A172 (cell line): ENCODE results near the gene SRSF2. TPM values are rescaled to one million over a fixed set of nuclear protein-coding genes. Genes with fewer than 3 reads are reported as not detected.
"Not testable (repeated sequence)": the region's sequence is repeated elsewhere in the genome, so short reads cannot be mapped to it uniquely, and the experiment has no call there.

ENCODE experiments used
- DNase-seq: peaks from one replicate; pipeline ENCODE4 v3.0.0-alpha.2; 2015; ENCODE audit warnings: low spot score
- total RNA-seq: library from RNA; depleted of rRNA; stranded (reverse); fragments of >200 nt; shearing (Covaris generic); gene quantifications from 2 replicates; pipeline ENCODE4 v1.2.3, GENCODE V29; 2014

SRSF2 gene
- total RNA-seq, 1 experiment from 2014 or later: 420 TPM

DNA sequence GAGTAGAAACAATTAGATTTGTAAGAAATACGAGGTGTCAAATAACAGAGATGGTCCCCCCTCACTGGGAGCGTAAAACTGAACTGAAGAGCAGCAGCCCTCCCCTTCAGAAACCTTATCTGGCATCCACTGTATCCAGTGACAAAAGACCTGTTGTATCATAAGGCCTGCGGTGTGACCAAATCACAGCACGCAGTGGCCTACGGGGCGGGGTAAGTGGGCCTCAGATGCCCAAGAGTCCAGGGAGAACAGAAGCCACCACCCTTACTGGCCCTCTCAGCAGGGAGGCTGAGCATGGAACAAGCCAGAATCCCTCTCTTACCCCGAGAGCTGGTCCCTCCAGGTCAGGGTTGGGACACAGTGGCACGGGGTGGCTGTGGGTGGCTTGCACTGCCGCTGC is 16.2 kb downstream of the SRSF2 start:
- no peak for DNase-seq

DNA sequence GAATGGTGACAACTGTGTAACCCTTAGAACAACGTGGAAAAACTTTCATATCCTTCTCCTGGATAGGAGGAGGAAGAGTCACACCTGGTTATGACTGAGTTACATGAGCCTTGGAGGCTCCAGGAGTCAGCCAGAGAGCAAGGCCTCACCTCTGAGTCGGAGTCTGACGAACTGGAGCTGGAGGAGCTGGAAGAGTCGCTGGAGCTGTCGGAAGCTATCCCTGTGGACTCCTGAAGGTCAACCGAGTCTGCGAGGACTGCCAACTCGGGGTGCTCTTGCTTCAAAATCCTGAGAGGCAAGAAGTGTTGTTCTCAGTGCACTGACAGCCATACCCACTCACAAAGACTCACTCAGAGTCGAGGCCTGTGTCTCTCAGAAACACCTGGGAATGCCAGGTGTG is 16.9 kb downstream of the SRSF2 start:
- no peak for DNase-seq

DNA sequence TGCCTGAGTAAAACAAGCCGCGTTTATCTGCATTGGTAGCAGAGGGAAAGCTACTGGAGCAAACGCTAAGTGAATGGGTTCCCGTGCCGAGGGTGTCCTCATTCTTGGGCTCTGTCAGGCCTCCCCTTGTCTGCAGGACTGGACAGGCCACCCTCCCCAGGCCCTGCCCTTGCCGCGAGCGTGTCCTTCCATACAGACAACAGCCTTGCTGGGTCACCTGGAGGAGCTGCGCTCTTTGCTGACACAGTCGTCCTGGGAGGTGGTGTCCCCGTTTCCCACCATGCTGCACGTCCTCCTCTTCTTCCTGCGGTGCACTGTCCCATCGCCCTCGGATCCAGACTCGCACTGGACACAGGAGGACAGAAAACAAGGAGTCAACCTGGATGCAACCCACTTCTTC is 18.6 kb downstream of the SRSF2 start:
- DNase-seq: no peak

DNA sequence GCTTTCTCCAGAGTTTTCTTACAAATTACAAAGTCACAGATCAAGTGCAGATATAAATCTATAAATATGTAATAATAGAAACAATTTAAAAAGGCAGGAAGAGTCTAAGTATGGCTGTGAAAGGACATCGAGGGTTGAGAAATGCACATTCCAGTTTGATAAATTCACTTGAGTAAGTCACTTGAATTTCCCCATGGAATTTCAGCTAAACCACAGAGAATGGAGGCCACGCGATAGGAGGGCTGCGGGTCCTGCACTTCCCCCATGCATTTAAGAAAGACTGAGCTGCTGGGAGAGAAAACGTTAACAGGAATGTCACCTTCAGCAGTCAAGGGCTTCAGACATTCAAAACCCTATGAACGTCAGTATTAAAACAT is 20.3 kb downstream of the SRSF2 start:
- peak; percentile 80 for DNase-seq

DNA sequence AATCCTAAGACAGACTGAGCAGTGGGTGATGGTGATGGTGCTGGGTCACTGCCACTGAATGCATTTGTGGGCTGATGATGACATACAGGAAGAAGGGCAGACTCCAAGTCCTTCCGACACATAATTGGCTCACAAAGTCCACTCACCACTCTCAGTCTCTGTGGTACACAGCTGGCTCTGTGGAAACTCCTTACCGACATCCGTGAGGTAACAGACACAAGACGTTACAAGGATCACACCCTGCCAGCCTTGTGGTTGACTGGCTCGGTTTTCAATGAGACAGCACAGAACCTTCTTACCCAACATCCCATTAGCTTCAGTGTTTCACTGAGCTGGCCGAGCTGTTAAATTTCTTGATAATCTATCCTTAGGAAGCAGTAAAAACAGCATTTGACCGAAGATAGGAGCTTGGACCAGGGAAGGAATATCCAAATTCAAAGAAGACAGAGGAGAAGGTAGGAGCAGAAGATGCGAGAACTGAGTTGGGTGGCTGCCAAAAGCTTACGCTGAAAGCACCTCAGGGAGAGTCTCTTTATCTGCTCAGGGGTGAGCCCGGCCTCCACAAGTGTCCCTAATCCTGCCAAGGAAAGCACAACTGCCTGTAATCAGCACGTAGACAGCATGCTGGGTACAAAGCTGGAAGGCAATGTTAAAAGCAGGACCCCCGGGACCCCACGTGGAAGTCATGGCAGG is 20.8 kb downstream of the SRSF2 start:
- peak; percentile 99 for DNase-seq

DNA sequence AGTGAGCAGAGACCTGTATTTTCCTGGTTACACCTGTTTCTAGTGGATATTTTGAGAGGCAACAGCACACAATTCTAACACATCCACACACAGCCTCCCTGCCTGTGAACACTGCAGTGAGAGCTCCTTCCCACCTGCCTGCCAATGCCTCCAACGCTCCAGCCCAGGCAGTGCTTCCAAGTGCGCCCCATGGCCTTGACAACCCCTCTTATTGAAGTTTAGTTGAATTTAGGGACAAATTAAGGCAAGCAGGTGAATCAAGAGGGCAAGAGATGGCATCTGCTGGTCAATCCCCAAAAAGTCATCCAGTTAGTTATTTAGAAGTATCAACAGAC is 21.7 kb downstream of the SRSF2 start:
- DNase-seq: no peak

DNA sequence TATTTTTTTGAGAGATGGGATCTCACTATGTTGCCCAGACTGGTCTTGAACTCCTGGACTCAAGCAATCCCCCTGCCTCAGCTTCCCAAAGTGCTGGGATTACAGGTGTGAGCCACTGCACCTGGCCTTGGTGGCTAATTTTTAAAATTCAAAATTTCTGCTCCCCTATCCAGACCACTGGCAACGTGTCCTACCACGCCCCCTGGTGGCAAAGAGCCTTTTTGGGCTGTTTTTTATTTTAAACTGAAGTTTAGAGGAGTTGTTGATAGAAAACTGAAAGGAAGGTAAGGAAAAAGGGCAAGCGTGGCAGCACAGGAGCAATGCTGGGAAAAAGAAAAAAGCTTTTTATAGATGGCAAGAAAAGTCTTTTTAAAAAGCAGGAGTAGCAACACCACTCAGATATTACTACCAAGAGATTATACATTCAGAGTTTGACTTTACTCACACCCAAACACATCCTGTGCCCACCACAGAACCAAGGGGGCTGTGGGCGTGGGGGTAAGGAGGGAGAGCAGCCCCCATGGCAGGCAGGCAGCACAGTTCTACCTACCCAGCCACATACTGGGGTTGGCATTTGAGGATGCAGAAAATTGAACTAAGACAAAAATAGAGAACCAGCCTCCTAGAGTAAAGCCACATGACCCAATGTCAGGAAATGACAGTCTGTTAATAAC is 22.2 kb downstream of the SRSF2 start:
- peak; percentile 52 for DNase-seq

DNA sequence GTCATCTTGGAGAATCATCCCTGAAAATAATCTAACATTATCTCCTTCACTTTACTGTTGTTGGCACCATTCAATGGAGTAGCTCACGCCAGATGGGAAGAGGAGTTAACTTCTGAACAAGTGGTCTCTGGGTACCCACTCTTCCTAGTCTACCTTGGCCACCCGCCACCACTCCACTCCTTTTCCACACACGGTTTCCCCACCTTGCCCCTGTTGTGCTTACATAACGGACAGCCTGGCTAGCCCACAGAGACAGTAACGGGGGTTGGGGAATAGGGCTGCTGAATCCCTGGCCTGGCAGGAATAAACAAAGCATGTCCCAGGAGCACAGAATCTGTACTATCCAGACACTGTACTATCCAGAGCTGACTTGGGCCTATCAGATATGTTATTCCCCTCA is 22.8 kb downstream of the SRSF2 start:
- DNase-seq: no peak

DNA sequence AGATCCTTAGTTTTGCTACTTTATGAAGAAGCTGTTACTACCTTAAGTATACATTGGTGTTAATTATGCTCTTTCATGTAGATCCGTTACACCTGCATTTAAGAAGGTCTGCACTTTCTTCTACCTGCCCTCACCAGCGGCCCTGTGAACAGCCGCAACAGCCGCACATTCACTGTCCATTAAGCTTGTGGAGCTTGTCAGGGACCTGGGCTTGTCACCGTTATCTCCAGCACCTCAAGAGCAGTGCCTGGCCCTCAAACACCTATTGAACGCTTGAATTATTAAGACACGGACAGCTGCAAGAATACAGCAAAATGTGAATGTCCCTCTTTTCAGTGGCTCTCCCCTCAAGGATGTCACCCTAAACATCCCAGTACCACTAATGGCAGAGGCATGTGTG is 23.4 kb downstream of the SRSF2 start:
- no peak for DNase-seq

DNA sequence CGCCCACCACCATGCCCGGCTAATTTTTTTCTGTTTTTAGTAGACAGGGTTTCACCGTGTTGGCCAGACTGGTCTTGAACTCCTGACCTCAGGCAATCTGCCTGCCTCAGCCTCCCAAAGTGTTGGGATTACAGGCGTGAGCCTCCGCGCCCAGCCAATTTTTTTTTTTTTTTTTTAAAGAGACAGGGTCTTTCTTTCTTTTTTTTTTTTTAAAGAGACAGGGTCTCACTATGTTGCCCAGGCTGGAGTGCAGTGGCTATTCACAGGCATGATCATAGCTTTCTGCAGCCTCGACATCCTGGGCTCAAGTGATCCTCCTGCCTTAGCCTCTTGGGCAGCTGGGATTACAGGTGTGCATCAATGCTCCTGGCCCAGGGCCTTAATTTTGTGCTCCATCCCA is 24.8 kb downstream of the SRSF2 start:
- DNase-seq: not testable (repeated sequence)

DNA sequence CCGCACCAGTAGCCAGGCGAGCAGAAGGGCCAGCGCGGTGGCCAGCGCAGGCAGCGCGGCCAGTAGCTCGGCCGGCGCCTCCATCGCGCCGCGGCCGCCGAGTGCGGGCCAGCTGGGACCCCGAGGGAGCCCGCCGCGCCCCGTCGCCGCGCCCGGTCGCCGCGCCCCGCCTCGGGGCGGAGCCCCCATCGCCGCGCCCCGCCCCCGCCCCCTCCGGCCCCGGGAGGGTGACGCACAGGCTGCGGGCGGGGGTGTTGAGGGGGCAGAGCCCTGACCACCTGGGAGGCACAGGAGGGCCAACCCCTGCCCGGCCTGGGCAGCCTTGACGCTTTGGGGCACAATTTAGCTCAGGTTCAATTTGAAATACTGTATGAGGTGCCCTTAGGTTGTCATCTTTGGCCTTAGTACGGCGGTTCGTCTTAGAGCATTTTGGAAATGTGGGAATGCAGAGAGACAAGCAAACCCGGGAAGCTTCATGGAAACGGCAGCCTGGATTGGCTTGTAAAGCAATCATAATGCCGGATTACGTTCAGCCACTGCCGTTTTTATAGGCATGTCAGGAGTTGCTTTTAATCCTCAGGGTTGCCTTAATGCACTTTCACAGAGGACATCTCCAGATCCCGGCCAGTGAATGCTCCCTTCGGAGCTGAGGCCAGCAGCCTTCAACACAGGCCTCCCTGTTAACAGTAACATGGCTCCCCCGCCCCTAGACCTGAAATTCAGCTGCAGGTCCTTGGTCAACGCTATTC is 26.1 kb downstream of the SRSF2 start, which contains the start of gene MXRA7:
Gene MXRA7 (minus strand): TSS at position 103 of the 749 bp plus-strand sequence. CDS start 19 bp downstream, at position 84.
- DNase-seq: peak; percentile 57

DNA sequence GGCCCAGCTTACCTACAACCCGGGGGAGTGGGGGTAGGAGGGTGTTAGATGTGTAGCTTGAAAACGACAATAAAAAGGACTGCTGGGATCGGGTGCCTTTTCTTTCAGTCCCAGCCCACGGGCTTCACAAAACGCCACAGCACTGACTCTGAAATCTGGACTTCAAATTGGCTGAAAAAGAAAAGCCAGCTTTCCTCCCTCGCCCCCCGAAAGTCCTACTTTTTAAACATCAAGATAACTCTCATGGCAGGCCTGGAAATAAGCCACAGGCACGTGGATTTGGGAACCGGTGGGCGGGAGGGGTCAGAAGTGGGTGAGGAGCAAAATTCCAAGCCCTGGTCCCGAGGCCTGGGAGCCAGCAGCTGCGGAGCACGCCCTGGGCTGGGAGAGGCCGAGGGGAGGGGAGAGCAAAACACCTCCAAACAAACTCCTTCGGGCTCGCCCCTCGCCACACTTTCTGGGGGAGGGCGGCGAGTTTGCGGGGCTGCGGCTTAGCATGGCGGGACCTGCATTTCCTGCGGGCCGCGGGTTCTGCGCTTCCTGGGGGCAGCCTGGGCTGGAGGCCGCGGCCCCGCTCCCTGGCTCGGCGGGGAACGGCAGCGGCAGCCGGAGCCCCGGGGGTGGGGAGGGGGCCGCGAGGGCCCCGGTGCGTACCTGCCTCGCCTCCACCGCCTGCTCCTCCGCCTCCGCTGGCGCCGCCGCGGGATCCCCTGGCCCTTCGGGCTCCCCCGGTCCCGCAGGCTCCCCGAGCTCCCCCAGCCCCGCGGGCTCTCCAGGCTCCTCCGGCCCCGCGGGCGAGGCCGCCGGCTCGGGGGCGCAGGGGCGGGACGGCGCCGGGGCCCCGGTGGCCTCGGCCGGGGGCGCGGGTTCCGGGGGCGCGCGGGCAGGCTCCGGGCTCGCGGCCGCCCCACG is 26.9 kb downstream of the SRSF2 start:
- DNase-seq: not testable (repeated sequence)

DNA sequence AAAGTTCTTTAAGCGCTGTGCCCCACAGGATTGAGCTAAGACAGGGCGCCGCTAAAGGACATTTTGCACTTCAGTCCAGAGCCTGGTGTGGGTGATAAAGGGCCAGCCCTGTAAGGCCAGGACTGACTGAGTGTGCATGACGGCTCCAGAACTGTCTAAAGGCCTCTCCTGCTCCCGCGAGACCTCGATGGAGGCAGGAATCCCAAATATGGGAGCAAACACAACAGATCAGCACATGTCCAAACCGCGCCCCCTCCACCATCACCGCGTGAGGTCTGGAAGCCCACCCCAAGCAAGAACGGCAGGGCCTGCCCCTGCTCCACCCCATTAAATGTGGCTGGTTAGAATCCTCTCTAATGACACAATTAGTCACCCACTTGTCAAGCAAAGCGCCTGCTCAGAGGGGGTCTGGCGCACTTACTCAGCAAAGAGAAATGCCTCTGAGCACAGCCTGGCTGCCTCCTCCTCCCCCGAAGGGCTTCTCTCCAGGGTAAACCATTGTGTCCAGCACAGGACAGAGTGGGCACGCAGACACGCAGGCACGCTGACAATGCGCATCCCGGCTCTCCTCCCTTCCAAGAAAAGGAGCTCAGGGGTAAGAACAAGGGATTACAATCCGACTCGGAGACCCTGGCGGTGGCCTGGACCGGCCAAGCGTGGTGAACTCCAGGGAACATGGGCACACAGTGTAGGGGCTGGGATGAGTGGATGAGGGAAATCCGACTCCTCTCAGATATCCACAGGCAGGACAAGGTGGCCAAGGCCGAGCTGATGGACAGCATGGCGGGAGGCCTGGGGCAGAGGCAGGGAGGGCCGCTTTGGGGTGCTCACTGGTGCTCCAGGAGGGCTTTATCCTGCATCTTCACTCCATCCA is 27.8 kb downstream of the SRSF2 start:
- DNase-seq: peak; percentile 97

DNA sequence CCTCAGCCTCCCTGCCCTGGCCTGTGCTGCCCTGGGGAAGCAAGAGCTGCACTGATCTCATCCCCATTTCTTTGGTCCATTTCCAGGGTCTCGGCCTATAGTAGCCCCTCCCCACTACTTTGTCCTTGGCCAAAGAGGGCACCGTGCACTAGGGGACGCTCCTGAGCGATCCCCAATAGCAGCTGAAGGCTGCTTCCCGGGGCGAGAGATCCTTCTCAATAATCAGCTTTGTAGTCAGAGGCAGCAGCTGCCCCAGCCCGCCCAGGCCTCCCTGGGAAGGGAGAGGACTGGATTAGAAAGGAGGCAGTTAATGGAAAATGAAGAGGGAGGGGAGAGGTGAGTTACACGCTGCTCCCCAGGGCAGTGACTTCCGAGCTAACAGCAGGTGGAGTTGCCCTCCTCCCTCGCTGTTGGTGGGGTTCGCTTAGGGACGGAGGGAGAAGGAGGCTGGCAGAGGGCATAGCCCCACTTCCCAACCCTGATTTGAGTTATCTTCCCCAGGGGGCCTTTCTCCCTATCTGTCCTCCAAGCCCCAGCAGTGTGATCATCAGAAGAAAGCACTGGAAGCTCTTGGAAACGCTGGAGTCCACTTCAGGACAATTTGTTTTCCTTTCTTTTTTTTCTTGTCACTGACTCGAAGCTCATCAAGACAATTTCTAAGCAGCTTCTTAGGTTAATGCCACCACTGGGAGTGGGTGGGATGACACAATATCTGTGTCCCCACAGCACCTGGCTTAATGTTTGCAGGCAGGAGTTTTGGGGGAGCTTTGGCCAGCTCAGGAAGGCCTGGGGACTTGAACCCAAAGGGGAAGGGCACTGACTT is 28.9 kb downstream of the SRSF2 start:
- no peak for DNase-seq

DNA sequence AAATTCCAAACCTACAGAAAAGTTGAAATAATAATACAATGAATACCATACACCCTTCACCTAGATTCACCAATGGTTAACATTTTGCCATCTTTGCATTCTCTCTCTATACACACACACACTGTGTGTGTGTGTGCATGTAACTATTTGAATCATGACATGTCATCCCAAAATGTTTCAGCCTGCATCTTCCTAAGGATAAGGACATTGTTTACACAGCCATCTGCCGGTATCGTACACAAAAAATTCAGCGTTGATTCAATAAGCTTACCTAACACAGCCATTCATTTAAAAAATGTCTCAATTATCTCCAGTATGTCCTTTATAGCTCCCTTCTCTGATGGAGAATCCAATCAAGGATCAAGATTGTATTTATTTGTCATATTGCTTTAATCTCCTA is 30.3 kb downstream of the SRSF2 start:
- no peak for DNase-seq

DNA sequence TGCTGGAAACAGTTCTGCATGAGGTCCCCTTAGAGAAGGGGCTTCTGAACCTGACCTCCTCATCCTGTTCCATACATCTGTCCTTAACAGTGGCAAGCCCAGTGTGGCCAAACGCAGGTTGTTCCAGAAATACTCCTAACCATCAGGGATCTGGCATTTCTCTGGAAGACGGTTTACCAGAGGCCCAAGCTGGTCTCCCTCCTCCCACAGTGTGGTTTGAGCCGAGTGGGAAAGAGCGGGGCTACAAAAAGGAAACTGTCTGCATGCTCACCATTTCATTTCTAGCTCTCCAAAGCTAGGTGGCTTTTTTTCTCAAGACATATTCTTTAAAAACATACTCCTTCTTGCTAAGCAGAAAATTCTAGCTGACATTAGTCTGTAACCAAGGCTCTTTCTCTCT is 32.3 kb downstream of the SRSF2 start:
- no peak for DNase-seq

DNA sequence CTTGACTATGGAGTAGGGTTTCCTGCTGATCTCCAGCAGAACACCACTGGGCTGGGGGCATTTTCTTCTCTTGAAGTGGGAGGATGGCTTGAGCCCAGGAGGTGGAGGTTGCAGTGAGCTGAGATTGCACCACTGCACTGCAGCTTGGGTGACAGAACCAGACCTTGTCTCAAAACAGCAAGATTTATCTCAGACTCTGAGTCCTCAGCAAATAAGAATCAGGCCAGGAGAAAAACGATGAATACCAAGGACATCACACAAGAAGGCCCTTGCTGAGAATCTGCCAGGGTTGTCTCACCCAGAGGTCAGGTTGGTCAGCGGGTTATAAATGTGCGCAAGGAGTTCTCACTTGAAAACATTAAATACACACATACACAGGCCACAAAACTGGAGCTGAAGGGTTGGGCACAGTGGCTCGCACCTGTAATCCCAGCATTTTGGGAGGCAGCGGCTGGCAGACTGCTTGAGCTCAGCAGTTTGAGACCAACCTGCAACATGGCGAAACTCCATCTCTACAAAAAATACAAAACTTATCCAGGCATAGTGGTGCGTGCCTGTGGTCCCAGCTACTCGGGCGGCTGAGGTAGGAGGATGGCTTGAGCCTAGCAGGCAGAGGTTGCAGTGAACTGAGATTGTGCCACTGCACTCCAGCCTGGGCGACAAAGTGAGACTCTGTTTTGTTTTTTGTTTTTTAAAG is 34.0 kb downstream of the SRSF2 start:
- no peak for DNase-seq

DNA sequence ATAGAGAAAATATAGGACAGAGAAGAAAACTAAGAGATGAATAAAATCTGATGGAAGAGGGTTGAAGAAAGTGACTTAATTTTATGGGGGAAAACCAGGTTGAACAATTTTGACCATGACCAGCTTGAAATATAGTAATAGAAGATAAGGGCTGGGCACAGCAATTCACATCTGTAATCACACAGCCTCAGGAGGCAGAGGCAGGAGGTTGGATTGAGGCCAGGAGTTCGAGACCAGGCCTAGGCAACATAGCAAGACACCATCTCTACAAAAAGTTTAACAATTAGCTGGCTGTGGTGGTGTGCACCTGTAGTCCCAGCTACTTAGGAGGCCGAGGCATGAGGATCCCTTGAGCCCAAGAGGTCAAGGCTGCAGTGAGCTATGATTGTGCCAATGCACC is 35.1 kb downstream of the SRSF2 start:
- DNase-seq: no peak

DNA sequence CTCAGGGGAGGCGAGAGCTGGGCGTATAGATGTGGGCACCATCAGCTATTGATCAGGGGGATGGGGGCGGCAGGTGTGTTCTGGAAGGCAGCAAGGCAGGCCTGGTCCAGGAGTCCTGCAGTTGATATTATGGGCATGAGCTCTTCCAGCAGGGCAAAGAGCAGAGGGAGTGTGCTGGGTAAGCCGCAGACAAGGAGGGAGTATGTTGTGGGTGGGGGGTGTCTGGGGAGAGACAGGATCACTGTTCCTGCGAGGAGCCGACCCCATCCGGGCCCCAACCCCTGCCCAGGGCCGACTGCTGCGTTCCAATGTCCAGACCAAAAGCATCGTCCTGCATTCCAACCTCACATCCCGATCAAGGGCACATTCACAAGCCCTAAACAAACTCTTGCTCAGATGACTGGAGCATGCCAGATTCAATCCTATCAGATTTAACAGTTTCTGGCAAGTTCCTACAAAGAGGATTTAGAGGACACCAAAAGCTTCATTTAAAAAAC is 35.6 kb downstream of the SRSF2 start:
- no peak for DNase-seq
